PC-9 (cell line): Measurements from ENCODE around the gene CDKN3.

Experiments
- EZH2 ChIP-seq: fragments of 200-600 bp; sonication (generic); IDR thresholded peaks from 2 replicates; pipeline ENCODE4 v1.8.0; 2017; ENCODE audit warnings: antibody characterized with exemption, low read depth
- TF ChIP-seq, protein P1 (sequence below): fragments of 200-600 bp; sonication (generic); conservative IDR thresholded peaks from 2 replicates; pipeline ENCODE4 v1.6.1; 2017; ENCODE audit warnings: mixed run types, antibody characterized with exemption, mild to moderate bottlenecking, moderate library complexity

DNA sequence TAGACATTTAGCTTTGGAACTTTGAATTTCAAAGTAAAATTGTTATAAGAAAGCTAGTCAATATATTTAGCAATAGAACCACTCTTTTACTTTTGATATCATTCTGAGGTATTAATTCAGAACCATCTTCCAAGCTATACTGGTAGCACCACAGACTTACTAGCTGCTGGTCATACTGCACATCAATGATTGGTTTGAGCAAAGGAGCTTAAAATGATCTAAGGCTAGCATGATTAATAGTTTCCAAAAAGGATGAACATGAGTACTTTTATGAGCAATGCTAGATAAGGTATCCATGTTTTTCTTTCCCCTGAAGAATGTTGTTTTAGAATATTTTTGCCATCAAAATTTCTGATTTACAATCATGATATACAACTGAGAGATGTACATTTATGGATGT lies 27.2 kb downstream of the CDKN3 start:
- TF ChIP-seq, protein P1, sequence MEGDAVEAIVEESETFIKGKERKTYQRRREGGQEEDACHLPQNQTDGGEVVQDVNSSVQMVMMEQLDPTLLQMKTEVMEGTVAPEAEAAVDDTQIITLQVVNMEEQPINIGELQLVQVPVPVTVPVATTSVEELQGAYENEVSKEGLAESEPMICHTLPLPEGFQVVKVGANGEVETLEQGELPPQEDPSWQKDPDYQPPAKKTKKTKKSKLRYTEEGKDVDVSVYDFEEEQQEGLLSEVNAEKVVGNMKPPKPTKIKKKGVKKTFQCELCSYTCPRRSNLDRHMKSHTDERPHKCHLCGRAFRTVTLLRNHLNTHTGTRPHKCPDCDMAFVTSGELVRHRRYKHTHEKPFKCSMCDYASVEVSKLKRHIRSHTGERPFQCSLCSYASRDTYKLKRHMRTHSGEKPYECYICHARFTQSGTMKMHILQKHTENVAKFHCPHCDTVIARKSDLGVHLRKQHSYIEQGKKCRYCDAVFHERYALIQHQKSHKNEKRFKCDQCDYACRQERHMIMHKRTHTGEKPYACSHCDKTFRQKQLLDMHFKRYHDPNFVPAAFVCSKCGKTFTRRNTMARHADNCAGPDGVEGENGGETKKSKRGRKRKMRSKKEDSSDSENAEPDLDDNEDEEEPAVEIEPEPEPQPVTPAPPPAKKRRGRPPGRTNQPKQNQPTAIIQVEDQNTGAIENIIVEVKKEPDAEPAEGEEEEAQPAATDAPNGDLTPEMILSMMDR, result no peak
- TF ChIP-seq EZH2, result no peak
